NCI-H2029 treated with DMSO at 0.1 percent for 48 hours (cell line): ENCODE measurements around the gene GPSM1.

Experiments used
- DNase-seq: peaks from one replicate; lab custom pipeline; 2025; lab: John Stamatoyannopoulos, UW

Gene GPSM1, protein sequence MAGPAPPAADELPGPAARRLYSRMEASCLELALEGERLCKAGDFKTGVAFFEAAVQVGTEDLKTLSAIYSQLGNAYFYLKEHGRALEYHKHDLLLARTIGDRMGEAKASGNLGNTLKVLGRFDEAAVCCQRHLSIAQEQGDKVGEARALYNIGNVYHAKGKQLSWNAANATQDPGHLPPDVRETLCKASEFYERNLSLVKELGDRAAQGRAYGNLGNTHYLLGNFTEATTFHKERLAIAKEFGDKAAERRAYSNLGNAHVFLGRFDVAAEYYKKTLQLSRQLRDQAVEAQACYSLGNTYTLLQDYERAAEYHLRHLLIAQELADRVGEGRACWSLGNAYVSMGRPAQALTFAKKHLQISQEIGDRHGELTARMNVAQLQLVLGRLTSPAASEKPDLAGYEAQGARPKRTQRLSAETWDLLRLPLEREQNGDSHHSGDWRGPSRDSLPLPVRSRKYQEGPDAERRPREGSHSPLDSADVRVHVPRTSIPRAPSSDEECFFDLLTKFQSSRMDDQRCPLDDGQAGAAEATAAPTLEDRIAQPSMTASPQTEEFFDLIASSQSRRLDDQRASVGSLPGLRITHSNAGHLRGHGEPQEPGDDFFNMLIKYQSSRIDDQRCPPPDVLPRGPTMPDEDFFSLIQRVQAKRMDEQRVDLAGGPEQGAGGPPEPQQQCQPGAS

DNA sequence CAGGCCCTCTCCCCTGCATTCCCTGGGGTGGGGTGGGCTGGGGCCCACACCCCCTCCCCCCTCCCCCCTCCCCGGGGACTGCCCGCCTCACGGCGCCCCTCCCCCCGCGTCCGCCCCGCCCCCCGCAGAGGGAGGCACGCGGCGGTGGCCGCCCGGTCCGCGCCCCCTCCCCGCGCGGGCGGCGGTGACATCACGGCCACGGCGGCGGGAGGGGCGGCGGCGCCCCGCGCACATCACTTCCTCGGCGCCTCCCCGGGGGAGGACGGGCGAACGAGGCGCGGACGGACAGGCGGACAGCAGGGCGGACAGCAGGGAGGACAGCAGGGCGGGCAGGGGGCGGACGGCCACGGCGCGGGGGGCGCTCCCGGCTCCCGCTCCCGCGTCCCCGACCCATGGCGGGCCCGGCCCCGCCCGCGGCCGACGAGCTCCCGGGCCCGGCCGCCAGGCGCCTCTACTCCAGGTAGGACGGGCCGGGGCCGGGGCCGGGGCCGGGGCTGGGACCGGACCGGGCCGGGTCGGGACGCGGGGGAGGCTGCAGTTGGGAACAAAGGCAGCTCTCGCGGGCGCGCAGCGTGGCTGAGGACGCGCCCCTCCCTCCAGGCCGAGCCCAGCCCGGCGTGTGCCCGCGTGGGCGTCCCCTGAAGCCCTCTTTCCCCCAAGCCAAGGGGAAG lies at the start of gene GPSM1:
Gene GPSM1 (plus strand): TSS at position 236 of the 671 bp plus-strand sequence. CDS start 157 bp downstream, at position 393.
- no peak for DNase-seq

DNA sequence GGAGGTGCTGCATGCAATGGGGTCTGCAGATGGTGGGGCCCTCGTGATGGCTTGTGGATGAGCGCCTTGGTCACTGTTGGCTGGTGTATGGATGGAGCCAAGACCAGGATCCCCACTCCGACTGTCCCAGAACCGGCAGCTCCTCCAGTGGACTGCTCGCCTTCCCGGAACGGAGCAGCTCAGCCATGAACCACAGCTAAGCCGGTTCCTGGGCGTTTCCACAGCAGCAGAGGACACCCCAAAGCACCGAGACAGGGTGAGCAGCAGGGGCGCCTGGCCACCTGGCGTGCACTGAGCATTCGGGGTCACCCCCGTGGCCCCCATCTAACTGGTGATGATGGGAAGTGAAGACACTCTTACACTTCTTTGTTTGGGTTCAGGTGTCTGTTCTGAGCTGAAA lies 49.6 kb upstream of the GPSM1 start:
- no peak for DNase-seq

DNA sequence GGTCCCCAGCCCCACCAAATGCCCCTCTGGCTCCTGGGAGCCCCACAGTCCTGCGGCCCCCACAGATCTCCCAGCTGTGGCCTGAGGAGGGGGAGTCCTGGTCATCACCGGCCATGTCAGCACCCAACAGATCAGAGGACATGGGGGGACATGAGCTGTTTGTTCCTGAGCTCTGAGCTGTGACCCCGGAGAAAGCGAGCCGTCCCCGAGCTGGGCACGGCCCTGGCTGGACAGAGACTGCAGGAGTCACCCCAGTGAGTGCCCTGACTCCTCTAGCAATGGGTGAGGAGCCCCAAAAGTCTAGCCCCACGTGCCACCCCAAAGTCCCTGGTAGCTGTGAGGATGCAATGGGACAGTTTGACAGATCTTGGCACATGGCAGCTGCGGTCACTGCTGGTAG lies 49.1 kb upstream of the GPSM1 start:
- DNase-seq: no peak

DNA sequence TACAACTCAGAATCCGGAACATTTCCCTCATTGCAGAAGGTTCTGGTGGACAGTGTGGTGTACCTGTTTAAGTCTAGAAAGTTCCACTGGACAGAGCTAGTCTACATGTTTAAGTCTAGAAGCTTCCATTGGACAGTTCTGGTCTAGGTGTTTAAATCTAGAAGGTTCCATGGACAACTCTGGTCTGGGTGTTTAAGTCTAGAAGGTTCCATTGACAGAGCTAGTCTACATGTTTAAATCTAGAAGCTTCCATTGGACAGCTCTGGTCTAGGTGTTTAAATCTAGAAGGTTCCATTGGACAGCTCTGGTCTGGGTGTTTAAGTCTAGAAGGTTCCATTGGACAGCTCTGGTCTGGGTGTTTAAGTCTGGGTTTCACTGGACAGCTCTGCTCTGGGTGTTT lies 48.4 kb upstream of the GPSM1 start:
- DNase-seq: no peak

DNA sequence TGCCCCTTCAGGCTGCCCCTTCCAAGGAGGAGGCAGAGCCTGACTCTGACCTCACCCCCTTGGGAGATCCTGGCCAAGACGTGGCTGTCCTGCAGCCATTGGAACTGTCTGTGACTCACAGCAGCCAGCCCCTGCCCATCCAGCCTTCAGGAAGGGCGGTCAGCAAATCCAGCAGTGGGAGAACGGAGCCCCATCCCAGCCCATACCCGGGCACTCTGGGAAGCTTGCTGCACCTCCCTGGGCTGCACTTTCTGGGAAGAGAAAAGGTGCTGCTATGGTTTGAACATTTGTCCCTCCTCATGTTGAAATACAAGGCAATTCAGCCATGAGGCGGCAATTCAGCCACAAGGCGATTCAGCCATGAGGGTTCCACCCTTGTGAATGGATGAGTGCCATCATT lies 47.9 kb upstream of the GPSM1 start:
- no peak for DNase-seq

DNA sequence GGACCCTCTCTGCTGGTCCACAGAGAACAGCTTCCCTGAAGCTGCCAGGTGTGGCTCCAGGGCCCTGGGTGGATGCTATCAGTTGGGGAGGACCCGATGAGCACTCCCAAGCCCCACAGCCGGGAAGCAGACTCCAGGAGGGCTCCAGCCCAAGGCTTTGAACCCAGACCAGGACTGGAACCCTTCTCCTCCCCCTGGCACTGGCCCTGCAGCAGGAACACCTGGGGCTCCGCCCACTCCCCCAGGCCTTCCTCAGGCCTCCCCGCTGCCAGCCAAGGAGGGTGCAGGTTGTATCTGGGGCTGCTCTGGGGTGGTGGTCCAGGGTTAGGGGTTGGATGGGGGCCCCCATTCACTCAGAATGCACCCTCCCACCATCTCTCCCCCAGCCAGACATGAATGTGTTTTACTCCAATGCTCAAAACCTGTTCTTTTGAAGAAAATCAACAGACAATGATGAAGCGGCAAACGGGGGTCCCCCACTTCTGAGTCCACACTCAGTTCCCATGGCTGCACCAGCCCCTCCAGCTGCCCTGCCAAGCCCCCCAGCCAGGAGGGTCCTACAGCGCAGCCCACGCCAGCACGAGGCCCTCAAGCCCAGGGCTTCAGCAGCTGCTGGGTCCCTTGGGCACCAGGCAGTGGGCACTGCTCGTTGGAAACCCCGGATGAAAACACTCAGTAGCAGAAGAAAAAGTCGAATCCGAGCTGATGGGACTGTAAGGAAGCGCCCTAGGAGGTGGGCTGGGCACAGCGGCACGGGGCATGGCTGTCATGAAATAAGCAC lies 46.6 kb upstream of the GPSM1 start:
- no peak for DNase-seq

DNA sequence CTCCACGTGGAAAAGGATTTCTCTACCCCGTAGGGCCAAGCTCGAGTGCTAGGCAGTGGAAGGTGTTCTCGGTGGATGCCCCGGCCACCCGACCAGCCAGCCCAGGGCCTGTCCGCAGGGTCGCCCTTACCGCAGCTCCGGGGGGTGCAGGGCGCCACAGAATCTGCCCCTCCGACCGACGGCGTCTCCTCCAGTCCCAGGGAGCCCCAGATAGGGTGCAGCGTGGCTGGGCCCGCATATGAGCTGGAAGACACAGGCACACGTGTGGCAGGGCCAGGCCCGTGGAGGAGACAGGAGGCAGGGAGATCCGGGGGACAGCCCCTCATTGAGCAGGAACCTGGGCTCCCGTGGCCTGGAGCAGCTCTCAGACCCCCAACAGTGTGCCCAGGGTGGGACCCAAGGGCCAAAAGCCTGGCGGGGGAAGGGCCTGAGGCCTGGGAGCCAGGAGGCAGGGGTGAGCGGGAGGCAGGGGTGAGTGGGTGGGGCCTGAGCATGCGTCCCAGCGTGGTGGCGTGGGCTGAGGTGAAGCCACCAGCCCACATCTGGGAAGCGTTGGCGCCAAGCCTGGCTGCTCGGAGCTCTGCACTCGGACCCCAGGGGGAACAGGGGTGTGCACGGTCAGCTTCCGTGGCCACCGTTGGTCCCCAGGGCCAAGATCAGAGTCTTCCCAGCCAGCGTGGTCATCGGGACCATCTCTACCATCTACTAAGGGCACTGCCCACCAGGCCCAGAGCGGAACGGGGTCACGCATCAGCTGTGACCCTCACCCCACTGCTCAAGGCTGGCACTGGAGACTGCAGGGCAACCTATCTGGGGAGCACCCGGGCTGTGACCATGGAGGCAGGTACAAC lies 45.7 kb upstream of the GPSM1 start:
- DNase-seq: no peak

DNA sequence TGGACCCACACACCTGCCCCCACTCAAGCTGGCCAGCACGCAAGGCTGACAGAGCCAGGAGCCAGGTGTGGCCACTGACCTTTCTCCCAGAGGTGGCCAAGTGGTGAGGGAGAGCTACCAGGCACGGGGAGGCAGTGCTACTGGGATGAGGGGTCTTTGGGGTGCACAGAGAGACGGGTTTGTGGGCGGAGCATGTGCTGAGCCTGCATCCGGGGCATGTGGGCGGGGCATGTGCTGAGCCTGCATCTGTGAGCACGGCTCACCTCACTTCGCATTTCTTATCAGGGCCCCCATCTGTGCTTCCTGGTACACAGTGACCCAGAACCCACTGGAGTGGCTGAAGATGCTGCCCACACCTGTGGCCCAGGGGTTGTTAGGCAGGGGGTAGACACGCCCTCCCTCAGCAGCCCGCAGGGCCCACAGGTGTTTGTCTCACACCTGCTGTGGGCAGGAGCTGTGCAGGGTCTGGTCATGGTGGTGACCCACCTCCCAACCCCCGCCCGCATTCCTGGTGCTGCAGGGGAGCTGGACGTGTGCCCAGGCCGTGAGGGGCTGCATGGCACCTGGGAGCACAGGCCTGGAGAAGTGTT lies 45.0 kb upstream of the GPSM1 start:
- no peak for DNase-seq

DNA sequence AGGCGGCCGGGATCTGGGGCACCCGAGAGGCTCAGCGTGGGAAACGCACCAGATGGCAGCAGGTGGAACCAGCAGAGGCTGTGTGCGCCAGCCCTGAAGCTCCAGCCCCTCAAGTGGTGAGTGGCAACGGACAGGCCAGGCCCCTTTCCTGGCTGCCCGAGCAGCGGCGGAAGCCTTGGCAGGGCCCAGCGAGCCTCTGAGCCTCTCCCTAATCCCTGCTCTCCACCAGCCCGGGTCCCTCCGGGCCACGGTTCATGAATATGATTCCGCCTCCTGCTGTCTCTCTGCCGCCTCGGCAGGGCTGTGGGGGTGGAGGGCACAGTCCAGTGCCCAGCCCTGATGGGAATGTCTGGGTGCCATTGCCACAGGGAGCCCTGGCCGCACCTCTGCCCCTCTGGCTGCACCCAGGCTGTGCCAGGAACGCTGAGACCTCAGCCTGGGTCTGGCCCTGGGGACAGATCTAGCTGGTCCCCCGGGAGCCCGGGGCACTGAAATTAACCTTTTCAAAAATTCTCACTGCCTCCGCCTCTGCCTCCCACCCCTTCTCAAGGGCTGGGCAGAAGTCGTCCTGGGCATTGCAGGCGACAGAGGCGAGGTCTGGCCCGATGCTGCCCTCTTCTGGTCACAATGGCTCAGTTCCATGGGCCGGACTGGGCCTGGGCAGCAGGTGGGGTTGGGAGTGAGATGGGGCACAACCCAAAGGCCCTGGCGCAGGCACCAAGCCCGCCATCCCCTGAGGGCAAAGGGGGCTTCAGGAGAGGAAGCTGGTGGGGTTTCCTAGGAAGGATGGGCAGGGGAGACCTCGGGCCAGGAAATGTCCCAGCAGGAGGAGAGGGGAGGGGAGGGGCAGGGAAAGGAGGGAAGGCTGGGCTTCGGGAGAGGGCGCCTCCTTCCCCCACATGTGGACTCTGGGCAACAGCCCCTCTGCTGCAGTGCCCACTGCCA lies 43.8 kb upstream of the GPSM1 start:
- peak; percentile 27 for DNase-seq

DNA sequence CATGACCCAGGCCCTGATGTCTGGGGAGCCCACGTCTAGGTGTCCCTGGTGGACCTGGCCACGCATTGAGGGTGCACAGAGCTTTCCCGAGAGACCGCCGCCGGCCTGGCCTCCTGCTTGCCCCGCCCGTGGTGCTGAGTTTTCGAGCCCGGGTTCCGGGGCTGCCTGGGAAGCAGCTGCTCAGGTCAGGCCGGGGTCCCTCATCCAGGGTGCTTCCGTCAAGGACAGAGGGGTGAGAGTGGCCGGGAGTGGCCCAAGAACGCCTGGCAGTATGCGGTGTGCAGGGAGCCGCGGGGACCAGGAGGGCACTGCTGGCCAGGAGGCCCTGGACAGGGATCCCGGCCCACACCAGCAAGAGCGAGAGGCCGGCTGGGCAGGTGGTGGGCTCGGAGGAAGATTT lies 43.0 kb upstream of the GPSM1 start:
- DNase-seq: no peak

DNA sequence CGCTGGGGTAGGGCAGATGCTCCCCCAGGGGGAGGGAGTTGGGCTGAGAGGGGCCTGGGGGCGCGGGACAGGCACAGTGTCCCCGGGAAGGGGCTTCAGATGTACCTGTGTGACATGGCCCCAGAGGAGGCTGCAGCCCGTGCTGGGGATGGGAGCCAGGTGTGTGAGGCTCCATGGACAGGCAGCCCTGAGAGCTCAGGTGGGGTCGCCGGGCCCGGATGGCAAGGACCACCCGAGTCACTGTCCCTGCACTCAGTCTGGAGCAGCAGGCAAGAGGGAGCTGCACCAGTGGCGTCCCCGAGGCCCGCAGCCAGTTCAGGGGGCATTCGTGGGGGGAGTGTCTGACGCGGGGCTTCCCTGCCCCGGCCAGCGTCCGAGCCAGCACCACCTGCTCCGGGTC lies 42.4 kb upstream of the GPSM1 start:
- DNase-seq: no peak

DNA sequence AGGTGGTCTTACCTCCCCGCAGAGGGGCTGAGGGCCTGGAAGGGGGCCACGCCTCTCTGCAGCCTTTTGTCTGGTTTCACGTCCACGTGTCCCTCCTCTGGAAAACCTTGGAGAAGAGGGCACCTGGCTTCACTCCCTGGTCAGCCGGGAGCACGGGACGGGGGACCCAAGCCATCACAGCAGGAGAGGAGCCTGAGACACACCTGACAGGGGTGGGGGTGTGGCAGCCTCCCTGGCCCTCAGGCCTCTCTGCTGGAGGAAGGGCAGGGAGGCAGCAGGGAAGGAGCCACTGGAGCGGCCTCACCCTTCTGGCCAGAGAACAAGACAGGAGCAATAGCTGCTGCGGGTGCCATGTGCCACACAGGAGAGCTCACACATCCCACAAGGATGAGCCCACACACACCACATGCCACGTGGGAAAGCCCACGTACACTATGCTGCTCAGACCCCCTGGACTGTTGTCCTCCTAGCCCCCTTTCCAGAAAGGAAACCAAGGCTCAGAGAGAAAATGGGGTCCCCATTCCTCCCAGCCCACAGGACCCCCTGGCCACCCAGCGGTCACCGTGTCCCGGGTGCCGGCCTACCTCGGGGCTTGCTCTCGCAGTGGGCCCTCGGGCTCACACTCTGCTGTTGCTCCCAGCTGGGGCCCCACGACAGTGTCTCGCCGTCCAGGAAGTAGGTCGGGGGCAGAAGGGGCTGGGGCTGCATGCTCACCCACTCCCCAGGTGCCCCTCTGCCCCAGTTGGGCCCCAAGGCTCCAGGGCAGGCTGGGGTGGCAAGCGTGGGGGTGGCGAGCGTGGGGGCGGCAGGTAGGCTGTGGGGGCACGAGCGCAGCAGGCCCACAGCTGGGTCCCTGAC lies 41.6 kb upstream of the GPSM1 start:
- no peak for DNase-seq

DNA sequence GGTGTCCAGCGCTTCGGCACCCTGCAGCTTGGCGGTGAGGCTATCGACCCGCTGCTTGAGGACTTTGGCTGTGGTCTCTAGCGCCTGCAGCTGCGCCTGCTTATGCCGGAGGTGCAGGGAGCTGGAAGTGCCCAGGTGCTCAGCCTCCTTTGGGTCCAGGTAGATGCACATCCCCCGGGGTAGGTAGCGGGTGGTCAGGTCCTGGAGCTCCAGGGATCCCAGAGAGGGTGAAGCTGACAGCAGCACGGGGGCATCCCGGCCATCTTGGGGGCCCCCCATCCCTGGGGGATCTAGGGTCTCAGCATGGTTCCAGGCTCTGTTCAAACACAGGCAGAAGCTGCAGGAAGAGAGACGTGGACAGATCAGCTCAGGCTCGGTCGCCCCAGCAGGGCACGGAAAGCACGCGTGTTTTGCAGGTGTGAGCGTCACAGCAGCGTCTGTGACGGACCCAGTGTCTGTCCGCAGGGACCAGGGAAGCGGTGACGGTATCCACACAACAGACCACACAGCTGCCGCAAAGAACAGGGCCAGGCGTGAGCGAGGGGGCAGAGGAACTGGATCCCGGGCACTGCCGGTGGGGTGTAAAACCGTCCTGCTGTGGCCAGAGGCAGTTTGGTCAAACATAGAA lies 40.9 kb upstream of the GPSM1 start:
- no peak for DNase-seq

DNA sequence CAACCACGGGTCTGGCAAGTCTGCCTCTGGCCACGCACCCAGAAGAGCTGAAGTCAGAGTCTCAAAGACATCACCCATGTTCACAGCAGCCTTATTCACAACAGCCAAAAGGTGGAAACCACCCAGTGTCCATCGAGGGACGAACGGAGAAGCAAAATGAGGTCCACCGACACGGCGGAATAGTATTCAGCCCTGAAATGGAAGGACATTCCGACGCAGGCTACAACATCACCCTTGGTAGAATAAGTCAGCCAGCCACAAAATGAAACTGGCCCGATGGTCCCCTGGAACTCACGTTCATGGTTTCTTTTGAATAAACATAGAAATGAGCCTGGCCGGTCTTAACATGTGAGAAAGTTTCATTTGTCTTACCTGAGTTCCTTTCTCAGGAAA lies 40.4 kb upstream of the GPSM1 start:
- no peak for DNase-seq

DNA sequence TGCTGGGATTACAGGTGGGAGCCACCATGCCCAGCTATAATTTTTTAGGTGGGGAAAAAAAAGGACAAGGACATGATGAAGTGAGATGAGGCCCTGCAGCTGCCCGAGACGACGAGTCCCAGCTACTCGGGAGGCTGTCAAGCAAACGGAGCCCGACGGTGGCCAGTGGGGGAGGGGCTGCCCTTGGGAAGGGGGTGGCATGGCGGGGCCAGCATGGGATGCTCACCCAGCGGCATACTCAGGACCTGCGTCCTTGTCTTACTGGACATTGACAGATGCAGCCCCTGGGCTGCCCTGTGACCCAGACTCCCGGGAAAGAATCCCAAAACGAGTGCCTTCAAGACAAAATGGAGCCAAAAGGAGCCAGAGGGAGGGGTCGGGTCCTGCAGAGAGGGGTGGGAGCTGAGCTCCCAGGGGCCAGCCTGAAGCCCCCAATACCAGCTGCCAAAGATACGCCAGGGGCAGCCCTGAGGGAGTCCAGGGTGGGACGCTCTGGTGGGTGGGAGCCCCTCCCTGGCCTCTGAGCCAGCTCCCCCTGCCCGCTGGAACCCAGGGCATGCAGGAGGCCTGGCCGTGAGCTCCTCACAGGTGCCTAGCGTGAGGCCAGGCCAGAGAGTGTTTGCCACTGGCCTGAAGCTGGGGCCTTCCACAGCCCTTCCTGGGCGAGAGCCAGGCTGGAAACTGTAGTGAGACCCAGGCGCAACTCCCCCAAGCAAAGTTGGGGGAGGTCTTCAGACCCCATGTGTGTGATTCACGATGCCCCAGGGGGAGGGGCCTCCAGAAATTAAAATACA lies 39.2 kb upstream of the GPSM1 start:
- no peak for DNase-seq

DNA sequence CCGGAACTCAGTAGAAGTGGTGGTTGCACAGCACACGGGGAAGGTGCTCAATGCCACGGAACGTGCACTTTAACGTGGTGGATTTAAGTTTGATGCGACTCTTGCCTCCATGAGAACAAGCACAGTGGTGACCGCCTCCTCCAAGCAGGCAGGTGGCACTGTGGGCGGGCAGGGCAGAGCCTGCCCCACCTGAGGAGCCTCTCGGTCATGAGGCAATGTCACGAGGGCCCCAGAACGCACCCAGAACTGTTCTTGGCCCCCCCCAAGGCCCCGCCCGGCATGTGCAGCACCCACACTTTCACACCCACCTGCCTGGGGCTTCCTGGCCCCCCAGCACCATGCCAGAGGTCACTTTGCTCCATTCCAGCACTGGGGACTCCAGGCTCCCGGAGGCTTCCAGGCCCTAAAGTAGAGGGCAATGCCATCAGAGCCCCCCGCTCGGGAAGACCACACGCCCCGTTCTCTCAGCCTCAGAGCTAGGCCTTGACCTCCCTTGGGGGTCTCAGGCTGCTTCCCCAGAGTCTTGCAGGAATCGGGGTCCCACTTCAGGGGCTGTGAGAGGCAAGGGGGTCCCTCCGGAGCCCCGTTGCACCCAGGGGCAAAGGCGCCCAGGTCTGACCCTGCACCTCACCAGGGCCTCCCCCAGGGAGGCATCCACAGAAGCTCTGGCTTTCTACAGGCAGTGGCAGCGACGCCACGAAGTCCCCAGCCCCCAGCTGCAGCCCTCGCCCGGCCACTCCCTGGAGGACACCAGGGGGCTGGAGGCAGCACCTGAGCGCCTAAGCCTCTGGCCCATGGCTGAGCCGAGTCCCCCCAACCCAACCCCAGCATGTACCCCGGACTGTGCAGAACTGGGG lies 37.5 kb upstream of the GPSM1 start:
- DNase-seq: no peak
